ENCODE results near the gene CCDC86. TPM values are rescaled to one million over a fixed set of nuclear protein-coding genes. Genes with fewer than 3 reads are reported as not detected.

The CCDC86 gene
- total and polyA plus RNA-seq, 9 of the 15 experiments (the other 6 are each of a cell fraction or from before 2014, with no cell fraction given) = 4.6 to 102 (median 25.2) TPM

DNA sequence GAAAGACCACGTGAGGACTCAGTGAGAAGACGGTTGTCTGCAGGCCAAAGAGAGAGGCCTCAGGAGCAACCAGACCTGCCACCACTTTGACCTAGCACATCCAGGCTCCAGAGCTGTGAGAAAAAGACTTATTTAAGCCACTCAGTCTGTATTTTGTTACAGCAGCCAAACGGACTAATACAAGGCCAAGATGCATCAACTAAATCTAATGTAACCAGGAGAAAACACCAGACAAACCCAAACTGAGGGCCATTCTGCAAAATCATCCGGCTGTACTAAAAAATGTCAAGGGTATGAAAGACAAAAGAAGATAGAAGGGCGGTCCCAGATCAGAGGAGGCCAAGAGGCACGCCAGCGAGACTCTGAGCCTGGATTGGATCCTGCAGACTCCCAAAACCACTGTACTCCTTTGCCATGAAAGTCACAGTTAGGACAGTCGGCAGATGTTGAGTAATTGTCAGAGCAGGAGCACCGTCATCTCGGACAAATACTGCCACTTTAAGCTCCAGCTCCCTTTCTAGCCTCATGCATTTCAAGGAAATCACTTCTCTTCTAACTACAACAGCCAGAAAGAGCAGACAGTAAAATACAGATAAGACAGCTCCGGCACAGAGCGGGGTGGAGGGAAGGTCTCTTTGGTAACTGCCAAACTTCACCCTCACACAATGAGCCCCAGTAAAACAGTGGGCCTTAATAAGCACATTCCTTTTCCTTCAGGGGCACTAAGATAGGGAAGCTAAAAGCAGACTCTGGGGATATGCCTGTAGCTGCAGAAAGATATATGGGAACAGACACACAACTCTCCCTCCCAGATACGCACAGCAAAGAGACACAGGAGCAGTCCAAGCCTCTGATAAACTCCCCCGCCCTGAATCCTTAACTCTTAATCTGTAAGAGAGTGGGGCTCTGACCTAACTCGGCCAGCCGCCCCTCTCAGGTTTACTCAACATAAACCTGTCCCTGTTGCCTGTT, 21.9 kb downstream of the CCDC86 start (continued):
- TF ChIP-seq, protein P1, sequence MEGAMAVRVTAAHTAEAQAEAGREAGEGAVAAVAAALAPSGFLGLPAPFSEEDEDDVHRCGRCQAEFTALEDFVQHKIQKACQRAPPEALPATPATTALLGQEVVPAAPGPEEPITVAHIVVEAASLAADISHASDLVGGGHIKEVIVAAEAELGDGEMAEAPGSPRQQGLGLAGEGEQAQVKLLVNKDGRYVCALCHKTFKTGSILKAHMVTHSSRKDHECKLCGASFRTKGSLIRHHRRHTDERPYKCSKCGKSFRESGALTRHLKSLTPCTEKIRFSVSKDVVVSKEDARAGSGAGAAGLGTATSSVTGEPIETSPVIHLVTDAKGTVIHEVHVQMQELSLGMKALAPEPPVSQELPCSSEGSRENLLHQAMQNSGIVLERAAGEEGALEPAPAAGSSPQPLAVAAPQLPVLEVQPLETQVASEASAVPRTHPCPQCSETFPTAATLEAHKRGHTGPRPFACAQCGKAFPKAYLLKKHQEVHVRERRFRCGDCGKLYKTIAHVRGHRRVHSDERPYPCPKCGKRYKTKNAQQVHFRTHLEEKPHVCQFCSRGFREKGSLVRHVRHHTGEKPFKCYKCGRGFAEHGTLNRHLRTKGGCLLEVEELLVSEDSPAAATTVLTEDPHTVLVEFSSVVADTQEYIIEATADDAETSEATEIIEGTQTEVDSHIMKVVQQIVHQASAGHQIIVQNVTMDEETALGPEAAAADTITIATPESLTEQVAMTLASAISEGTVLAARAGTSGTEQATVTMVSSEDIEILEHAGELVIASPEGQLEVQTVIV (CRISPR knock-in tag; IDR thresholded peaks at IDR 0.05; ENCODE audit: borderline replicate concordance) = no peak
- TF ChIP-seq ZNF586 (CRISPR knock-in tag; conservative IDR thresholded peaks at IDR 0.05) (no peak), SUPT5H (IDR thresholded peaks at IDR 0.05) (no peak), SRF (CRISPR knock-in tag; IDR thresholded peaks at IDR 0.05) (no peak), BCL6 (CRISPR knock-in tag; IDR thresholded peaks at IDR 0.05) (no peak), MYNN (IDR thresholded peaks at IDR 0.05) (no peak), MYNN (CRISPR knock-in tag; IDR thresholded peaks at IDR 0.05) (no peak), PRMT5 (CRISPR knock-in tag; IDR thresholded peaks at IDR 0.05) (no peak), SMAD2 (IDR thresholded peaks at IDR 0.05; ENCODE audit: low read depth, low read length) (no peak), ATF1 (CRISPR knock-in tag; IDR thresholded peaks at IDR 0.05) (no peak), ATF1 (tag; IDR thresholded peaks at IDR 0.05) (peak; percentile 39), ZC3H11A (IDR thresholded peaks at IDR 0.05; ENCODE audit: low read depth, low read length) (no peak), SIRT6 (IDR thresholded peaks at IDR 0.05; ENCODE audit: low read depth, low read length) (no peak), ZNF445 (CRISPR knock-in tag; IDR thresholded peaks at IDR 0.05; ENCODE audit: low read depth) (no peak), SMARCC2 (IDR thresholded peaks at IDR 0.05; ENCODE audit: low read depth) (no peak), NR4A1 (CRISPR knock-in tag; IDR thresholded peaks at IDR 0.05) (no peak), NR4A1 (tag; IDR thresholded peaks at IDR 0.05) (no peak), ELF2 (CRISPR knock-in tag; IDR thresholded peaks at IDR 0.05) (no peak), IFI16 (CRISPR knock-in tag; IDR thresholded peaks at IDR 0.05) (no peak), GABPB2 (CRISPR knock-in tag; conservative IDR thresholded peaks at IDR 0.05) (no peak), RBM15 (IDR thresholded peaks at IDR 0.05; ENCODE audit: insufficient read depth, low read length) (no peak), ZNF23 (CRISPR knock-in tag; IDR thresholded peaks at IDR 0.05) (no peak), MEIS2 (IDR thresholded peaks at IDR 0.05; ENCODE audit: partially characterized antibody) (peak; percentile 87), ZKSCAN3 (CRISPR knock-in tag; IDR thresholded peaks at IDR 0.05) (no peak)
- TF ChIP-seq, protein P2, sequence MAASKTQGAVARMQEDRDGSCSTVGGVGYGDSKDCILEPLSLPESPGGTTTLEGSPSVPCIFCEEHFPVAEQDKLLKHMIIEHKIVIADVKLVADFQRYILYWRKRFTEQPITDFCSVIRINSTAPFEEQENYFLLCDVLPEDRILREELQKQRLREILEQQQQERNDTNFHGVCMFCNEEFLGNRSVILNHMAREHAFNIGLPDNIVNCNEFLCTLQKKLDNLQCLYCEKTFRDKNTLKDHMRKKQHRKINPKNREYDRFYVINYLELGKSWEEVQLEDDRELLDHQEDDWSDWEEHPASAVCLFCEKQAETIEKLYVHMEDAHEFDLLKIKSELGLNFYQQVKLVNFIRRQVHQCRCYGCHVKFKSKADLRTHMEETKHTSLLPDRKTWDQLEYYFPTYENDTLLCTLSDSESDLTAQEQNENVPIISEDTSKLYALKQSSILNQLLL (CRISPR knock-in tag; IDR thresholded peaks at IDR 0.05; ENCODE audit: borderline replicate concordance) = no peak
- TF ChIP-seq, protein P3, sequence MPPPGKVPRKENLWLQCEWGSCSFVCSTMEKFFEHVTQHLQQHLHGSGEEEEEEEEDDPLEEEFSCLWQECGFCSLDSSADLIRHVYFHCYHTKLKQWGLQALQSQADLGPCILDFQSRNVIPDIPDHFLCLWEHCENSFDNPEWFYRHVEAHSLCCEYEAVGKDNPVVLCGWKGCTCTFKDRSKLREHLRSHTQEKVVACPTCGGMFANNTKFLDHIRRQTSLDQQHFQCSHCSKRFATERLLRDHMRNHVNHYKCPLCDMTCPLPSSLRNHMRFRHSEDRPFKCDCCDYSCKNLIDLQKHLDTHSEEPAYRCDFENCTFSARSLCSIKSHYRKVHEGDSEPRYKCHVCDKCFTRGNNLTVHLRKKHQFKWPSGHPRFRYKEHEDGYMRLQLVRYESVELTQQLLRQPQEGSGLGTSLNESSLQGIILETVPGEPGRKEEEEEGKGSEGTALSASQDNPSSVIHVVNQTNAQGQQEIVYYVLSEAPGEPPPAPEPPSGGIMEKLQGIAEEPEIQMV (tag; conservative IDR thresholded peaks at IDR 0.05; ENCODE audit: low read depth) = no peak
